Measurements from ENCODE around the gene PLA2G5.

PLA2G5 gene

DNA sequence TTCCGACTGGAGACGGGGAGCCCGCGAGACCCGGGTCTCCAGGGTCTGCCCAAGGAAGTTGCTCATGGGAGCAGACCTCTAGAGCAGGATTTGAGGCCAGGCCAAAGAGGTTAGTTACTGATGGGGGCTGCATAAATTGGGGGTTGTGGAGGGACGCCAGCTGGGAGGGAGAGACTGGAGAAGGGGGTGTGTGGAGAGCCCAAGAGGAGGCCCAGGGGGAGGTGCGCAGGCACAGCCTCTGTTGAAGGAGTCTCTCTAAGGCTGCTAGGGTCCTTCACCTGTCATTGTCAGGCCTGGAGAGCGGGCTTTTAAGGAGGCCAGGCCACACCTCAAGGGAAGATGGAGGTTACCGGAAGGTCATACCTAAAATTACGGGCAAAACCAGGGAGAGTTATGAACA is 363 bp downstream of the PLA2G5 start:
- DNase-seq: no peak

DNA sequence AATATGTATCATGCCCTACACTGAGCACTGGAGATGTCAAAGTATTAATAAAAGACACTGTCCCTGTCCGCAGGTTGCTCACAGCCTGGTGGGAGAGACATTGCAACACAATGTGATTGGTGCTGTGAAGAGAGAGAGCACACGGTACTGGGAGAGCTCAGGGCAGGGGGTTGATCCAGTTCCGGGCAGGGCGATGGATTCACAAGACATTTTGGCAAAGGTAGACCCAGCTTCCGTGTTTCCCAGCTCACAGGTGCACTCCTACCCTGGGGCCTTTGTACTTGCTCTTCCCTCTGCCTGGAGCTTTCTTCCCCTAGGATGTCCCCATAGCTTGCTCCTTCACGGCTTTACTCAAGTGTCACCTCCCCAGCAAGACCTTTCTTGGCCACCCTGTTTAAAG is 1.4 kb downstream of the PLA2G5 start:
- no peak for DNase-seq

DNA sequence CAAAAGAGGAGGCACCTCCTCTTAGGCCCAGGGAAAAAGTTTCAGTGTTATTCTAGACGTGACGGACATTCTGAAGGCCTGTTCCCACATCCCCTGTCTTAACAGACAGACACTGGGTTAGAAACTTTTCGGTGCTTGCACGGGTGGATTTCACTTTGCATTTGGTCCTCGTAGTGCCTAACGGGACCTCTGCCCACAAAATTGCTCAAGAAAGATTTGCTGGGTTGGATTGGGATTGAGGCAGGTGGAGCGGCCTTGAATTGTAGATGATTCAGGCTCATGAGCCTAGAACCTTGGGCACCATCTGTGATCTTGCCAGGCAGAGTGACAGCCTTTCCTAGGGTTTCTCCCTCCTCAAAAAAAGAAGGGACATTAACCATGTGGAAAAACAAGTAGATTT is 2.8 kb downstream of the PLA2G5 start:
- no peak for DNase-seq

DNA sequence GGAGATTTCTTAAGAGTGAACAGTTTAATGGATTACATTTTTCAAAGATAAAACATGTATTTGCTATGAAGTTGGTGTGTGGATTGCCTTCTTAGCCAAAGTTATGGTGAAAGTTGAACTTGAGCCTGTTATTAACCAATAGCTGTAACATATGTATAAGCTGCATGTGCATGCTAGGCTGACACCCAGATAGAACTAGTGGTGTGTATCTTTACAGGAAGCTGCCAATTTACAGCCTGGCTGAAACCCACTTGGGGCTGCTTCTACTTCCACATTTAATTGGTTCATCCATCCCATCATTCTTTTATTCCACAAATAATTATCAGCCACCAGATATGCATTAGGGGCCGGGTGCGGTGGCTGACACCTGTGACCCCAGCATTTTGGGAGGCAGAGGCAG is 3.3 kb downstream of the PLA2G5 start:
- no peak for DNase-seq

DNA sequence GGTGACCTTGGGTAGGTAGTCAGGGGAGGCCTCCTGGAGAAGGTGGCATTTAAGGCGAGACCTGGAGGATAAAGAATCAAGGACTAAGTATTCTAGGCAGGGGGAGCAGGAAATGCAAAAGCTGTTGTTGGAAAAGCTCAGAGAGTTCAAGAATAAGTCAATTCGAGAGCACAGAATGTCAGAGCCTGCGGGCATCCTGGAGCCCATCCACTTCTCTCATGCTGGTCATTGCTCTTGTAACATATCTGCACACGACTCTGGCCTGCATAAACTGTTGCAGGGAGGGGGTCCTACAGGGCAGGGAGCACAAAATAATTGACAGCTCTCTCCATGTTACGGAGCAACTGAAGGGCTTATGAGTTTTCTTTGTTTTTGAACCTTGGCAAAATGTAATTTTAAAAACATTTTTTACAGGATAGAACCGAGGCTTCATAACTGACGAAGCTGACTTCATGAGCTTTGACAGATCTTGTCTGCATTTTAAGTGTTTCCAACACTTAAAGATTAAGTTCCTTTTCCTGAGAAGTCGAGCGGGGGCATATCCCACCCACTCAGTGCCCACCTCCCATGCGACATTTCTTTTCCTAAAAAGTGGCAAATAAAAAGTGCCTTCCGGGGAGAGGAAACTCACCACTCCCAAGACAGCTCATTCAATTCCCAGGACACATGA is 4.2 kb downstream of the PLA2G5 start:
- DNase-seq: no peak

DNA sequence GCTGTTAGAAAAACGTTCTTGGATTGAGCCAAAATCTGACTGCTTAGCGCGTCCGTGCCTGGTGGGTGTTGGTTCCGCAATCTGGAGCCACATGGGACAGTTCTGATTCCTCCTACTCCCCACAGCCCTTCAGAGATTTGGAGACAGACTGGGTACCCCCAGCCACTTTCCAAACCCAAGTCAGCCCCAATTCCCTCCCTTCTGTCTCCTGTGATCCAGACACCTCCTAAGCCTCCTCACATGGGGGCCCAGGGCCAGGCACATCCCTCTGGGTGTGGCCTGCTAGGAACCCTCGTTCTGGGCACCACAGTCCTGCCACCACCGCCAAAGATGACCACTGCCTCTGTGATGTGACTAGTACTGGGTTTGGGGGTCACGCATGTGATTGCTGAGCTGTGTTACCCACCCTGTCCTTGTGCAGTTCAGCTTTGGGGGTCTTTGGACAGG is 4.8 kb downstream of the PLA2G5 start:
- DNase-seq: no peak

DNA sequence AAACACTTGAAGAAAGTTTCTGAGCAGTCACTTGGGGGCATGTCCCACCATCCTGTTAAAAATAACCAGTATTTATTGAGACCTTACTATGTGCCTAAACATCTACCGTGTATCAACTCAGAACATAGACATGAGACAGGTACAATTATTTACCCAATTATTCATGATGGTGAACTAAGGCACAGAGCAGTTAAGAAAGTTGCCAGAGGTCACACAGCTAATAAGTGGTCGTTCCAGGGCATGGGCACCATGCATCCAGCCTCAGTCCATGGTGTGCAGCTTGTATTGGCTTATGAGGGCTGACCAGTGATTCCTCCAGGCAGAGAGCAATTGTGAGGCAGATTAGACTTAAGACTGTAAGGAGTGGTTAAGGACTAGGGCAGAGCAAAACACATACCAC is 5.4 kb downstream of the PLA2G5 start:
- no peak for DNase-seq

DNA sequence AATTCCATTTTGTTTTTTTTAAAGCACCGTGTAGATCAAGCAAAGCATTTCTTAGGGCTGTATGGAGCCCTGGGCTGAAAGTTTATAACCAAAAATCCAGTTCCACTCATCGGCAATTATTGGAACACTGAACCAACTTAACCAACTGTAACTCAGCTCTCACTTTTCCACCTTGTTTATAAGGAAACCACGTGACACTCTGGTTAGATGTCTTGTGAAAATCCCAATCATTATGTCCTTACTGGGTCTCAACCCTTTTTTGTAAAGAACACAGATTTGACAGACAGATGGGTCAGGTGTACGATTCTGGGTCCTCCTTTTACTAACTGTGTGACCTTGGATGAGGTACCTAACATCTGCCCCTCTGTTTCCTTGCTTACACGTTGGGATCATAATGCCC is 6.2 kb downstream of the PLA2G5 start:
- DNase-seq: no peak

DNA sequence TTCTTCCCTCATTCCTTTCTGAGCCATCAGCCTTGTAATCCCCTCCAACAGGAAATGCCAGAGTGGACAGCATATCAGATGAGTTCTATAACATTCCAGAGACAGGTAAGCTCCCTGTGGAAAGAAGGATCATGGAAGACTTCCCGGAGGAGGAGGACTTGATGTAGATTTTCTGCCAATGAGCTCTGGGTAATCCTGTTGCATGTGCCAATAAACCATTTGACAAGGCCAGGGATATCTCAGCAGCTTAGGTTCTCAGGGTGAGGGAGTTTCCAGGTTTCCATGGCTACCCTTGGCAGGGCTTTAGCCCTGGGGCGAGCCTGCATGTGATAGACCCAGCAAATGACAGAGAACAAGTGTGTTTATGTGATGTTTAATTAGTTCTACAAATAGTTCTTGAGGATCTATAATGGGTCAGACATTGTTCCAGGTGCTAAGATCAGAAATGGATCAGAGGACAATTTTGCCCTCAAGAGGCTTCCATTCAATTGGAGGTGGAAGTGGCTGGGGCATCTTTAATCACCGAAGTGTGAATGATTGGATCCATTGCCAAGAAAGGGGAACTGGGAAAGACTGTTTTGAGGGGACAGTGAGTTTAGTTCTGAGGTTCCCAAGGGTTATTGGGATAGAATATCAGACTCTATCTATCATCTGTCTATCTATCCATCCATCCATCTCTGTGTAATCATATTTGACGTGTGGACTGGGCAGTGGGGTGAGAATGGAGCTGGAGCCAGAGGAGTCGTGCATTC is 6.9 kb downstream of the PLA2G5 start:
- DNase-seq: no peak

DNA sequence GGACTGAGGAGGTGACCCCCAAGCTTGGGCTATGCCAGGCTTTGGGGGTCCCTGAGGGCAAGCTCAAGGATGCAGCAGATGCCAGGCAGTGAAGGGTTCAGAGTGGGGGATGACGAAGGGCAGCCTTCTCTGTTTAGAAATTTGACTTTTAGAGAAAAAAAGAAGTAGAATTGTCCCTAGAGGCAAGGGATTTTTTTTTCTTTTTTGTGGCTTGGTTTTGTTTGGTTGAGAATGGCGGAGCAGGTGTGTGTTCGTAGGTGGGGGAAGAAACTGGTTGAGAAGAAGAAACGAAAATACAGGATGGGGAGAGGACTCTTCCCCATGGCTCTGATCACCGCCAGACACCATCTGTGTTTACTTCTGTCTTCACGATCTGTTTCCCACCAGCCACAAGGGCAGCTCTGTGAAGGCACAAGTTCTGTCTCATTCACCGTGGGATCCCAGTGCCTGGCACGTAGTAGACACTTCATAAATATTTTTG is 8.2 kb downstream of the PLA2G5 start:
- no peak for DNase-seq

DNA sequence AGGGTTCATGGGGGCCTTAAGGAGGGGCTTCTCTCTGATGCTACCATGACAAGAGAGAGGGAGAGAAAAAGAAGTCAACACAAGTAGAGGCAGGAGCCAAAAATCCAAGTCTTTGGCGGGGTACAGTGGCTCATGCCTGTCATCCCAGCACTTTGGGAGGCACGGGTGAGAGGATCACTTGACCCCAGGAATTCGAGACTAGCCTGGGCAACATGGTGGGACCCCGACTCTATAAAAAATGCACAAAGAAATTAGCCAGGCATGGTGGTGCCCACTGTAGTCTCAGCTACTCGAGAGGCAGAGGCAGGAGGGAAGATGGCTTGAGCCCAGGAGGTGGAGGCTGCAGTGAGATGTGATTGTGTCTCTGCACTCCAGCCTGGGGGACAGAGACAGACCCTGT is 8.7 kb downstream of the PLA2G5 start:
- no peak for DNase-seq

DNA sequence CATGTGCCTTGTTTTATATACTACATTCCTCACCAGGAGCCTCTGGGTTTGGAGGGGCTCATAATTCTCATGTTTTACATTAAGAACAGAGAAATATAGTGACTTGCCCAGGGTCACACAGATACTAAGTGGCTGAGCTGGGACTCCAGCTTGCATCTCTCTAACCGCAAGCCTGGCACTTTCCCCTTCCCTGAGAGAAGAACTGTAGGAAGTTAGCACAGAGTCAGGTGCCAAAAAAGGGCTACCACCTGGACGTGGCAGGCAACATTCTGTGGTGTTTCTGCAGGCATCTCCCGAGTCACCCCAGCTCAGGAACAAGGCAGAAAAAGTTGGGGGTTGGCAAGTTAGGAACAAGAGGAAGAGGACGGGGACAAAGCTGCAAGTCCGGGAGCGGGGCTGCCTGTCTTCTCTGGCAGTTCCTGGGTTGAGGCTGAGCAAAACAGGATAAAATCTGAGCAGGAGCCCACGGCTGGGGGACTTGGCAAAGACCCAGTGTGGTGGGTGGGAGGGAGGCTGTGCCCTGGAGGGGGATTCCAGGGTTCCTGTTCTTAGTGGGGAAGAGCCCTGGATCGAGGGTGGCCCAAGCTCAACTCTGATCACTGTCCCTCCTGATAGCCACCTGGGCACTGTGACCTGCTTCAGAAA is 9.8 kb downstream of the PLA2G5 start:
- no peak for DNase-seq

DNA sequence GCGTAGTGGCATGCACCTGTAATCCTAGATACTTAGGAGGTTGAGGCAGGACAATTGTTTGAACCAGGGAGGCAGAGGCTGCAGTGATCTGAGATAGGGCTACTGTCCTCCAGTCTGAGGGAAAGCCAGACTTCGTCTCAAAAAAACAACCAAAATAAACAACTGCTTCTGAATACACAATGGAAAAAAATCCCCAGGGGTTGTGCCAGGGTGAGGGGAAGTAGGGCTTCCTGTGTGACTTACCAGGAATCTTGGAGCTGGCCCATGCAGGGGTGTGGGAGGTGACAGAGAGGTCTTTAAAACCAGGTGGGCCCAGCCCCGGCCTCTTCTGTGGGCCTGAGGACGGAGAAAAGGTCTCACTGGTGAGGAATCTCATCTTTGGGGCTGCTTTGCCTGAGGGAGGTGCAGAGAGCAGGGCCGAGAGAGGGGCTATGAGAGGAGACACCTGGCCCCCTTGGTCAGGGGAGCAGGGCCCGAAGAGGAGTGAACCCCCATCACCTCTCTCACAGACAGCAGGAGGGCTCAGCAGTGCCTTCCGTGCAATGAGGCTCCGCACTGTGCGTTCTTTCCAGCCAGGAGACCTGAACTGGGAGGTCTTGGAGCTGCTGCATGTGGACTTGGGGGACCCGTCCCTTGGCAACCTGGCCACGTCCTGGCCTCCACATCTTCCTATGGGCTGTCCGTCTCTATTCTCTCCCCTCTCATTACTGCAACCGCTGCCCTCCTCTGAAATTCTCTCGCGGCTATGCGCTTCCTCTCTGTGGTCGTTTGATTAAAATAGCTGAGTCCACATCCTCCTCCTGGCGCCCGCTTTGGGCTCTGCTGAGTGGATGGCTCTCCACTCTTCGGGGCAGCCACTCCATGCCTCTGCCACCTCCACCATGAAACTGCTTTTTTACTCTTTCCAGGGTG is 10.7 kb downstream of the PLA2G5 start:
- DNase-seq: no peak

DNA sequence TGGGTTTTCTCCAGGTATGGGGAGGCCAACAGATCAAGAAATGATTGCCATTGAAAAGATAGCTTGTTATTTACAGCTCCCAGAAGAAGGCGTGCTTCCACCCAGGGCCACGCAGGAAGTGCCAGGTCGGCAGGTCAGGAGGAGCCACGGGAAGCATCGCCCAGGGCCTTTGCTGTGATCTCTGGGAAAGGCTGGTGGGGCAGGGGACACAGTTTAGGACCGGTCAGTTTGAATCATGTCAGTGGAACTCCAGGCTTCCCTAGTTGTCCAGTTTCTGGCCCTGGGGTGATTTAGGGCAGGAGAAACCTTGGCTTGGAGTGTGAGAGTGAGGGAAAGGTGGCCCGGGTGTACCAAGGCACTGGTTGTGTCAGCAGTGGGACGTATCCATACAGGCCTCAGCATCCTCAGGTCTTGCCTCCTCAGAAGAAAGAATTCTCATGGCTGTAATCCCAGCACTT is 11.4 kb downstream of the PLA2G5 start:
- no peak for DNase-seq

DNA sequence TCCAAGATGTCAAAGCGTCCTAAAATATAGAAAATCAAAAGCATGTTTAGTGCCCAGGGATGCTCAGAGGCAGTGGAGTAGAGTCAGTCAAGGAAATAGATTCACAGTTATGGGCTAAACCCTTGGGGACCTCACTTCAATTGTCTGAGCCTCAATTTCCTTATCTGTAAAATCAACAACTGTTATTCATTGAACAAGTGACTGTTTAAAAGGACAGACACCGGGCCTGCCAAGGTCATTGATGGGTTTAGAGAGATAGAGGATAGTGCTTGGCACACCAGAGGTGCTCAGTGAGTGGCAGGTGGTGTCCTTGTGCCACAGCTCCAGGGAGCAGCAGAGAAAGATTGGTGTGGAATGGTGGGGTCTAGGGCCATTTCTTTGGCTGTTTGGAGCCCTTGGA is 12.8 kb downstream of the PLA2G5 start:
- no peak for DNase-seq

DNA sequence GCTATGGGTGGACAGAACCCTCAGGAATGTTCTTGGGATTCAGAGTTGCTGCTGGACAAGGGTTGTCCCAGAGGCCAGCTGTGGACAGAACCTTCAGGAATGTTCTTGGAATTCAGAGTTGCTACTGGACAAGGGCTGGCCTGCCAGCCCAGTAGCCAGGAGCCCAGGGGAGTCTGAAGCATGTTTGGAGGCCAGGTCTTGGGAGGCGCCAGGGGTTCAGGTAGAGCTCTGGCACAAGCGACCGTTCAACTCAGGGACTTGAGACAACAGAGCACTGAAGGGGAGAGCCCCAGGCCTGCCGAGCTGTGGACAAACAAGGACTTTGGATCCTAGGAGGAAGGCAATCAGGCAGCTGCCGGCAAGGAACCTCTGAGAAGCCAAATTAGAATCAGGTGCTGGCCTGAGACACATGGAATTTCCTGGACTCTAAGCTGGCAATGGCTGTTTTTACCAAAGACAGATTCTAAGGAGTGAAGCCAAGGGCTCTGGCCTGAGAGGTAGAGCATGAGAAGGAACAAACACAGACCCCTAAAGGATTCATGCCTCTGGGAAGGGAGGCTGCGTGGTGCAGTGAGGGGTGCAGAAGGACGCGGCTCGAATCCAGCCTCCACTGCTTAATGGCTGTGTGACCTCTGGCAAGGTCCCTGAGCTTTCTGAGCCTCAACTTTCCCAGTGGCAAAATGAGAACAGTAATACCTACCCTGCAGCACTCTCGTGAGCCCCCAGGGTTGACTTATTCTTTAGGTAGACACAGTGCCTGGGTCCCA is 13.4 kb downstream of the PLA2G5 start:
- DNase-seq: no peak

DNA sequence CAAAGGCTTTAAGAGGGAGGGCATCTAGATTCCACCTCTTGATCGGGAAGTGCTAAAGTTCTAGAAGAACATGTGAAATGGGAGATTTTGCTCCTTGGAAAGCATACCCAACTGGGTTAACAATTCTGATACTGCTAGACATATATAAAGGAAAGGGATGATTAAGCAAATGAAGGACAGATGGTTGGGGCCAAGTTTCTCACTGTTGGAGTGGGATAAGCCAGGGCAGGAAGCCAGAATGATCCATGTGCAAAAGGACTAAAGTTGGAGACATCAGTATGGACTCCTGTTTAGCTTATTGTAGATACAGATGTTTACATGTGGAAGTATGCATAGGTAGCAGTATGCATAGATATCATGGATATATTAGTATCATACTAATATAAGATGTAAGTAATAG is 16.8 kb downstream of the PLA2G5 start:
- no peak for DNase-seq

DNA sequence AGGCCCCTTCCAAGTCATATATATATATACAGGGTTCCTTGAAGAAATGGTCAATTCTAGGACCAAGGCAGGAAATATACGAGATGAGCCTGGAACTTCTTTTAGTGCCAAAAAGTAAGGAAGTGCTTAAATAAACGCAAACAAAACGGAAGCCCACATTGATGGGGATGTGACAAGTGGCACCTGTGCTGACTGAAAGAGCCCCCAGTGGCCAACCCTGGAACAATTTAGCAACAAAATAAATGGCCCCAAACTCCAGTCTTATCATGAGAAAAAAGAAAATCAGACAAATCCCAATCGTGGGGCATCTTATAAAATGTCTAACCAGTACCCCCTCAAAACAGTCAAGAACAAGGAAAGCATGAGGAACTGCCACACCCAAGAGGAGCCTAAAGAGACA is 17.7 kb downstream of the PLA2G5 start:
- no peak for DNase-seq

DNA sequence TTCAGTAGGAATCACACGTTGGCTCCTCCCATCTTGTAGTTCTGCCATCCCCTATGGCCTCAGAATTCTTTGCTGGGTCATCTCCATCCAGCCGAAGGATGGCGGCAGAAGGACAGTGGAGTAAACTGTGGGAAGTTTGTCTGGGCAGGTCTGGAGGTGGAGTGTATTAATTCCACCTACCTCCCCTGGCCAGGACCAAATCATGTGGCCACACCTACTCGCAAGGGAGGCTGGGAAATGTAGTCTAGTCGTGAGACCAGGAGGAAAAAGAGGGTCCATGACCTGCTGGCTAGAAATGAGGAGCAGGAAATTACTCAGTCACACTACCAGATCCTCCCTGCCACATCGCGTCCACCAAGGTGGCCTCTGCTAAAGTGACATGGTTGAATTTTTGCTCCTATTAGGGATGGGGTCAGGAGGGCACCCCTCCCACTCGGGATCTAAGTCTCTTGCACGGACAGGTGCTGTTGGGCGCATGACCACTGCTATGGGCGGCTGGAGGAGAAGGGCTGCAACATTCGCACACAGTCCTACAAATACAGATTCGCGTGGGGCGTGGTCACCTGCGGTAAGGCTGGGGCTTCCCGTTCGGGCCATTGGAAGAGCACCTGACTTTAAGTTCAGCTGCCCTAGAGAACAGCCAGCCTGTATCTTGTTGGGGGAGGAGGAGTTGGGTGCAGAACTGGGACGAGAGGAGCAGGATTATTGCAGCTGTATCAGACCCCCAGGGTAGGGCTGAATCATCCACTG is 19.5 kb downstream of the PLA2G5 start:
- DNase-seq: no peak

DNA sequence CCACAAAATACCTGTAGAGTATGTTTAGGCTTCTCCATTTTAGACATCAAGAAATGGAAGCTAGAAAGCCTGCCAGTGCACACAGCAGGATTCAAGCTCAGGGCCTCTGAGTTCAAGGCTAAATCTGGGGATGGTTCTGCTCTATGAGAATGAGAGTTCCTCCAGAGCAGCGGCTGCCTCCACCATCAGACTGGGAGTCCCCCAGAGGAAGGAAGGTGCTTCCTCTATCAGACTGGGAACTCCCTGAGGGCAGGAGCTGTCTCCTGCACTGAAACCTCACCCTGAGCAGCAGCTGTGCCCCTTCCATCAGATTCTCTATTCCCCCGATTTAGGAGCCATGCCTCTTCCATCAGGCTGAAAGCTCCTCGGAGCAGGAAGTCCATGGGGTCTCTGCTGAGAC is 20.1 kb downstream of the PLA2G5 start:
- no peak for DNase-seq

DNA sequence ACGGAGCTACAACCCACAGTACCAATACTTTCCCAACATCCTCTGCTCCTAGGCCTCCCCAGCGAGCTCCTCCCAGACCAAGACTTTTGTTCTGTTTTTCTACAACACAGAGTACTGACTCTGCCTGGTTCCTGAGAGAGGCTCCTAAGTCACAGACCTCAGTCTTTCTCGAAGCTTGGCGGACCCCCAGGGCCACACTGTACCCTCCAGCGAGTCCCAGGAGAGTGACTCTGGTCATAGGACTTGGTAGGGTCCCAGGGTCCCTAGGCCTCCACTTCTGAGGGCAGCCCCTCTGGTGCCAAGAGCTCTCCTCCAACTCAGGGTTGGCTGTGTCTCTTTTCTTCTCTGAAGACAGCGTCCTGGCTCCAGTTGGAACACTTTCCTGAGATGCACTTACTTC is 20.6 kb downstream of the PLA2G5 start:
- no peak for DNase-seq

Data from effector CD8-positive, alpha-beta T cell (primary cell).